Adrenal gland (tissue), 5 donors: ENCODE results near the gene GRID1.

Source experiments
- POLR2A ChIP-seq, 2 donors: fragments of 450-650 bp; IDR thresholded peaks; one replicate each; pipeline ENCODE4 v1.6.1; 2017; ENCODE audit warnings: antibody characterized with exemption in 2 of 2, mild to moderate bottlenecking in 2 of 2, moderate library complexity in 1 of 2
- TF ChIP-seq, protein P1 (sequence below), 6 experiments: fragments of 450-650 bp in 4 of 6; fragments of 200-600 bp in 2 of 6; sonication (generic) in 1 of 6; IDR thresholded peaks; 1 replicate in 5 of 6; 2 replicates in 1 of 6; pipeline versions ENCODE4 v1.5.1 to v1.8.0; 2016 to 2021; ENCODE audit warnings: antibody characterized with exemption in 6 of 6, mild to moderate bottlenecking in 2 of 6, moderate library complexity in 1 of 6
- donor health status: DM: no; HTN: no; CAD: no.

DNA sequence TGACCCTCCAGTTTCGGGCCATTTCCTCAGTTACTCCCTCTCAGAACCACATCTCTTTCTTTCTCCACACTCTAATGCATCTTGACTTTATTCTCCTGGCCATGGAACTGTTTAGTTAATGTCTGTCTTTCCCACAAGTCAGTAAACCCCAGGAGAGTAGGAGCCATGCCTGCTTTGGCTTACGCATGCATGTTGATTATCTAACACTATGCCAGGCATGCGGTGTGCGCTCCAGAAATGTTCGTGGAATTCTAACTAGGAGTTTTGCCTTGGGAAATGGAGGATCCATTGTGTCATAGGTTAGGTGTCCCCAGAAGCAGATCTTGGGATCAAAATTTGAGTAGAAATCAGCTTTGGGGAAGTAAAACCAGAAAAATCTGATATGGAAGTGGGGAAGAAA, 308.9 kb downstream of the GRID1 start:
- TF ChIP-seq, protein P1, sequence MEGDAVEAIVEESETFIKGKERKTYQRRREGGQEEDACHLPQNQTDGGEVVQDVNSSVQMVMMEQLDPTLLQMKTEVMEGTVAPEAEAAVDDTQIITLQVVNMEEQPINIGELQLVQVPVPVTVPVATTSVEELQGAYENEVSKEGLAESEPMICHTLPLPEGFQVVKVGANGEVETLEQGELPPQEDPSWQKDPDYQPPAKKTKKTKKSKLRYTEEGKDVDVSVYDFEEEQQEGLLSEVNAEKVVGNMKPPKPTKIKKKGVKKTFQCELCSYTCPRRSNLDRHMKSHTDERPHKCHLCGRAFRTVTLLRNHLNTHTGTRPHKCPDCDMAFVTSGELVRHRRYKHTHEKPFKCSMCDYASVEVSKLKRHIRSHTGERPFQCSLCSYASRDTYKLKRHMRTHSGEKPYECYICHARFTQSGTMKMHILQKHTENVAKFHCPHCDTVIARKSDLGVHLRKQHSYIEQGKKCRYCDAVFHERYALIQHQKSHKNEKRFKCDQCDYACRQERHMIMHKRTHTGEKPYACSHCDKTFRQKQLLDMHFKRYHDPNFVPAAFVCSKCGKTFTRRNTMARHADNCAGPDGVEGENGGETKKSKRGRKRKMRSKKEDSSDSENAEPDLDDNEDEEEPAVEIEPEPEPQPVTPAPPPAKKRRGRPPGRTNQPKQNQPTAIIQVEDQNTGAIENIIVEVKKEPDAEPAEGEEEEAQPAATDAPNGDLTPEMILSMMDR (IDR thresholded peaks at IDR 0.05): no peak
- no peak for TF ChIP-seq POLR2A (IDR thresholded peaks at IDR 0.05)
